ENCODE results near the gene RAPGEF4.

The RAPGEF4 gene

GRCh38 chr2:172856606-172857005 lies 121.0 kb downstream of the RAPGEF4 start:
- no peak overlapping the region for H3K27ac ChIP-seq
- ChIA-PET CTCF (interaction anchor here (1.2 kb wide), 1 partner anchor 15 kb away, joined by 5 read pairs; no protein-coding TSS in a partner anchor), POLR2A (ENCODE audit: low non-redundant PET) (no interaction called here)
- no peak for DNase-seq (ENCODE audit: low spot score)
- TF ChIP-seq CTCF (conservative IDR thresholded peaks at IDR 0.05; ENCODE audit: low read depth) = no peak

- ChIA-PET POLR2A (ENCODE audit: low non-redundant PET) (no interaction called here), CTCF (no interaction called here)
These were observed 122.8 kb downstream of the RAPGEF4 start for GRCh38 chr2:172858473-172858745.

GRCh38 chr2:172859581-172860335 lies 124.1 kb downstream of the RAPGEF4 start:
- POLR2A ChIA-PET (ENCODE audit: low non-redundant PET) = no interaction called here
- CTCF ChIA-PET = interaction anchor here (0.6 to 0.7 kb wide), 2 partner anchors 53 to 541 kb away, joined by 4 to 5 read pairs; no protein-coding TSS in a partner anchor
- no peak overlapping the region for H3K27ac ChIP-seq
- no peak for TF ChIP-seq CTCF (conservative IDR thresholded peaks at IDR 0.05; ENCODE audit: low read depth)
- no peak for DNase-seq (ENCODE audit: low spot score)

More at GRCh38 chr2:172858473-172858745, 122.8 kb downstream of the RAPGEF4 start:
- peak; percentile 20 for DNase-seq (ENCODE audit: low spot score)
- no peak for TF ChIP-seq CTCF (conservative IDR thresholded peaks at IDR 0.05; ENCODE audit: low read depth)
- no peak overlapping the region for H3K27ac ChIP-seq

GRCh38 chr2:172860336-172860707 lies 124.7 kb downstream of the RAPGEF4 start:
- no peak for TF ChIP-seq CTCF (conservative IDR thresholded peaks at IDR 0.05; ENCODE audit: low read depth)
- POLR2A ChIA-PET (ENCODE audit: low non-redundant PET) = no interaction called here
- DNase-seq (ENCODE audit: low spot score) = no peak
- CTCF ChIA-PET = interaction anchor here (0.7 kb wide), 1 partner anchor 541 kb away, joined by 4 read pairs; no protein-coding TSS in a partner anchor
- H3K27ac ChIP-seq = no peak overlapping the region

- ChIA-PET CTCF (no interaction called here), POLR2A (ENCODE audit: low non-redundant PET) (no interaction called here)
- no peak for TF ChIP-seq CTCF (conservative IDR thresholded peaks at IDR 0.05; ENCODE audit: low read depth)
- no peak overlapping the region for H3K27ac ChIP-seq
- no peak for DNase-seq (ENCODE audit: low spot score)
These were observed 125.5 kb downstream of the RAPGEF4 start for GRCh38 chr2:172861098-172861497.

- no peak for DNase-seq (ENCODE audit: low spot score)
- POLR2A ChIA-PET (ENCODE audit: low non-redundant PET) = no interaction called here
- no peak for TF ChIP-seq CTCF (conservative IDR thresholded peaks at IDR 0.05; ENCODE audit: low read depth)
- H3K27ac ChIP-seq = no peak overlapping the region
- CTCF ChIA-PET = no interaction called here
These were observed 126.2 kb downstream of the RAPGEF4 start for GRCh38 chr2:172861656-172862476.
